Measurements from ENCODE around the gene EXOSC6. TPM values are rescaled to one million over a fixed set of nuclear protein-coding genes. Genes with fewer than 3 reads are reported as not detected.
A peak's percentile ranks its signal among the peaks of the same experiment; 100 is the strongest.

The EXOSC6 gene
- total RNA-seq, 1 experiment from 2014 or later, result 41.6 TPM

DNA sequence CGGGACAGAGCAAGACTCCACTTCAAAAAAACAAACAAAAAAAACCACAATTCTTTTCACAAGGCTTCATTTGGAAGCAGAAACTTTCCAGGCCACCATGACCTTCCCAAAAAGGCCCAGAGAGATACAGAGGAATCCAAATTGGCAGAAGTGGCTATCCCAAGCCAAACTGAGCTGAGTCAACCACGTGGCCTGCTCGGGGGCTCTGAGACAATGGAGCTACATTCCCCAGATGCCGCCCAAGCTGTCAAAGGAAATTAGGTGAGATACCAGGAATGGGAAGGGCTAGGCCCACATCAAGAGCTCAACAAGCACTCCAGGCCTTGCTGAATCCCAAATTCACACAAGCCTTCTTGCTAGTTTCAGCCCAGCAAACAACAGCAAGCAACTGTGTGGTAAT lies 5.7 kb upstream of the EXOSC6 start:
- H2AFZ ChIP-seq (ENCODE audit: low read length), result no peak overlapping the region
- no peak overlapping the region for H2AK5ac ChIP-seq (ENCODE audit: insufficient read length, low read length)
- no peak overlapping the region for H3K27ac ChIP-seq (ENCODE audit: insufficient read length, low read depth, low read length)
- H2BK120ac ChIP-seq (ENCODE audit: low read depth, low read length, poor library complexity, severe bottlenecking), result no peak overlapping the region
- H3K14ac ChIP-seq (ENCODE audit: insufficient read depth, low read length), result no peak overlapping the region
- H3K4ac ChIP-seq (ENCODE audit: low read depth, low read length), result no peak overlapping the region
- no peak overlapping the region for H3K4me2 ChIP-seq (ENCODE audit: insufficient read depth, insufficient read length, low read length)
- no peaks in the 10 kb centered on the region for H3K9me3 ChIP-seq (ENCODE audit: control insufficient read depth, low read depth, low read length)
- H3T11ph ChIP-seq (ENCODE audit: low read length), result no peak overlapping the region
- no peak overlapping the region for H2BK20ac ChIP-seq (ENCODE audit: low read depth, low read length, poor library complexity, severe bottlenecking)
- no peaks in the 10 kb centered on the region for H3K23me2 ChIP-seq (ENCODE audit: insufficient read length, low read depth, low read length, poor library complexity, severe bottlenecking)
- H3K9me3 Mint-ChIP-seq, result no peaks in the 10 kb centered on the region
- no peaks in the 10 kb centered on the region for H4K20me1 ChIP-seq (ENCODE audit: control insufficient read depth, insufficient read depth, insufficient read length)
- H4K91ac ChIP-seq (ENCODE audit: insufficient read length, low read depth, low read length), result no peak overlapping the region
- no peak overlapping the region for H2BK12ac ChIP-seq (ENCODE audit: insufficient read length, low read depth, low read length)
- H2BK5ac ChIP-seq (ENCODE audit: insufficient read length, low read length), result no peak overlapping the region
- H3K79me2 ChIP-seq (ENCODE audit: insufficient read depth, low read length), result no peaks in the 10 kb centered on the region
- peak; percentile 15 for DNase-seq
- H2BK15ac ChIP-seq (ENCODE audit: low read depth, low read length), result no peak overlapping the region
- peaks cover 0 to 3% of the 10 kb centered on the region in 2 experiments; a peak in 1 of 4 replicates for H3K4me1 Mint-ChIP-seq
- H3K18ac ChIP-seq (ENCODE audit: insufficient read length, low read depth, low read length), result no peak overlapping the region
- no CpG with 5 or more reads among the region's 4 CpGs for WGBS (ENCODE audit: extremely low coverage, insufficient read length, low lambda C conversion rate)
- H3K56ac ChIP-seq (ENCODE audit: insufficient read length, low read depth, low read length), result no peak overlapping the region
- H3K4me3 Mint-ChIP-seq, result no peak overlapping the region
- no peak overlapping the region for H3K23ac ChIP-seq (ENCODE audit: insufficient read length, low read depth, low read length)
- H3K27me3 Mint-ChIP-seq (ENCODE audit: low read depth), result peaks cover 1% of the 10 kb centered on the region; the same call in 1 of the 2 replicates
- TF ChIP-seq, protein P1, sequence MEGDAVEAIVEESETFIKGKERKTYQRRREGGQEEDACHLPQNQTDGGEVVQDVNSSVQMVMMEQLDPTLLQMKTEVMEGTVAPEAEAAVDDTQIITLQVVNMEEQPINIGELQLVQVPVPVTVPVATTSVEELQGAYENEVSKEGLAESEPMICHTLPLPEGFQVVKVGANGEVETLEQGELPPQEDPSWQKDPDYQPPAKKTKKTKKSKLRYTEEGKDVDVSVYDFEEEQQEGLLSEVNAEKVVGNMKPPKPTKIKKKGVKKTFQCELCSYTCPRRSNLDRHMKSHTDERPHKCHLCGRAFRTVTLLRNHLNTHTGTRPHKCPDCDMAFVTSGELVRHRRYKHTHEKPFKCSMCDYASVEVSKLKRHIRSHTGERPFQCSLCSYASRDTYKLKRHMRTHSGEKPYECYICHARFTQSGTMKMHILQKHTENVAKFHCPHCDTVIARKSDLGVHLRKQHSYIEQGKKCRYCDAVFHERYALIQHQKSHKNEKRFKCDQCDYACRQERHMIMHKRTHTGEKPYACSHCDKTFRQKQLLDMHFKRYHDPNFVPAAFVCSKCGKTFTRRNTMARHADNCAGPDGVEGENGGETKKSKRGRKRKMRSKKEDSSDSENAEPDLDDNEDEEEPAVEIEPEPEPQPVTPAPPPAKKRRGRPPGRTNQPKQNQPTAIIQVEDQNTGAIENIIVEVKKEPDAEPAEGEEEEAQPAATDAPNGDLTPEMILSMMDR (conservative IDR thresholded peaks at IDR 0.05), result no peak
- no peaks in the 10 kb centered on the region for H3K4me1 ChIP-seq (ENCODE audit: insufficient read depth, low read length)
- H4K8ac ChIP-seq (replicated peaks; ENCODE audit: insufficient read length, low read depth, low read length), result no peak overlapping the region
- no peaks in the 10 kb centered on the region for H3K79me1 ChIP-seq (ENCODE audit: insufficient read depth, low read depth, low read length, poor library complexity, severe bottlenecking)
- peaks cover 63 to 96% (median 92%) of the 10 kb centered on the region in 3 experiments for H3K36me3 Mint-ChIP-seq (ENCODE audit: insufficient read depth in 1 of 3, low read depth in 3 of 3)
- no peaks in the 10 kb centered on the region for H3K27me3 ChIP-seq (ENCODE audit: insufficient read depth, low read length)
- no peak overlapping the region for H3K9ac ChIP-seq (ENCODE audit: extremely low read depth, insufficient read length, low read length)
- no peak overlapping the region for H4K5ac ChIP-seq (ENCODE audit: insufficient read length, low read depth, low read length)
- H3K27ac Mint-ChIP-seq, result no peak overlapping the region
